SK-N-SH treated with all-trans-retinoic acid at 6 μM for 48 hours (cell line): Measurements from ENCODE around the gene TAOK3.

Experiments used
- CSDC2 ChIP-seq: fragments of 250-450 bp; sonication (Bioruptor Pico); IDR thresholded peaks from 2 replicates; pipeline ENCODE4 v1.5.0; 2020; ENCODE audit warnings: mild to moderate bottlenecking, moderate library complexity
- ISL1 ChIP-seq: fragments of 250-450 bp; sonication (Bioruptor Pico); IDR thresholded peaks from 2 replicates; pipeline ENCODE4 v2.1.2; 2022; ENCODE audit warnings: mild to moderate bottlenecking, moderate library complexity
- OSR1 ChIP-seq: fragments of 250-450 bp; sonication (Bioruptor Pico); IDR thresholded peaks from 2 replicates; pipeline ENCODE4 v1.8.0; 2022; ENCODE audit warnings: moderate library complexity, mild to moderate bottlenecking, inconsistent platforms
- RARB ChIP-seq: fragments of 250-450 bp; sonication (Bioruptor Pico); IDR thresholded peaks from 2 replicates; pipeline ENCODE4 v1.8.0; 2021; ENCODE audit warnings: mild to moderate bottlenecking, moderate library complexity
- TCF4 ChIP-seq: fragments of 250-450 bp; sonication (Bioruptor Pico); IDR thresholded peaks from 2 replicates; pipeline ENCODE4 v1.8.0; 2021; ENCODE audit warnings: mild to moderate bottlenecking, moderate library complexity, borderline replicate concordance
- ZC3H10 ChIP-seq: fragments of 250-450 bp; sonication (Bioruptor Pico); IDR thresholded peaks from 2 replicates; pipeline ENCODE4 v1.5.1; 2021; ENCODE audit warnings: mild to moderate bottlenecking, moderate library complexity
- ZFP30 ChIP-seq: fragments of 450-650 bp; formaldehyde crosslinking; IDR thresholded peaks from 2 replicates; pipeline ENCODE4 v1.5.0; 2022; ENCODE audit warnings: mild to moderate bottlenecking, moderate library complexity
- ZNF565 ChIP-seq: fragments of 450-650 bp; formaldehyde crosslinking; conservative IDR thresholded peaks from 2 replicates; pipeline ENCODE4 v1.5.0; 2020; ENCODE audit warnings: low read depth, mild to moderate bottlenecking, moderate library complexity
- TF ChIP-seq, protein P1 (sequence below): fragments of 250-450 bp; sonication (Bioruptor Pico); IDR thresholded peaks from 2 replicates; pipeline ENCODE4 v1.5.1; 2020; ENCODE audit warnings: low read depth, mild to moderate bottlenecking, moderate library complexity
- TF ChIP-seq, protein P2 (sequence below): fragments of 250-450 bp; sonication (Bioruptor Pico); IDR thresholded peaks from 2 replicates; pipeline ENCODE4 v1.5.0; 2020; ENCODE audit warnings: mild to moderate bottlenecking, moderate library complexity

DNA sequence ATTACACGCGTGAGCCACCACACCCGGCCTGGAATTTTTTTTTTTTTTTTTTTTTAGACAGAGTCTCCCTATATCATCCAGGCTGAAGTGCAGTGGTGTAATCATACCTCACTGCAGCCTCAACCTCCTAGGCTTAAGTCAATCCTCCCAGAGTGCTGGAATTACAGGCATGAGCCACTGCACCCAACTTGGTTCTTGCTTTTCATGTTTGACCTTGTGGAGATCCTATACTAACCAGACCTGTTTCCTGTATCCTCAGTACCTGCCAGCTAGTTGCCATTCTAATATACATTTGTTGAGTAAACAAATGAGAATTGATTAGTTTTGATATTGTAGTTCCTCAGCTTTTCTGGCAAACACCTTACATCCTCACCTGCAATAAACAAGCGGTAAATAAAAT lies 265.7 kb downstream of the TAOK3 start:
- no peak for TF ChIP-seq ZNF565 (CRISPR knock-in tag)
- TF ChIP-seq, protein P1, sequence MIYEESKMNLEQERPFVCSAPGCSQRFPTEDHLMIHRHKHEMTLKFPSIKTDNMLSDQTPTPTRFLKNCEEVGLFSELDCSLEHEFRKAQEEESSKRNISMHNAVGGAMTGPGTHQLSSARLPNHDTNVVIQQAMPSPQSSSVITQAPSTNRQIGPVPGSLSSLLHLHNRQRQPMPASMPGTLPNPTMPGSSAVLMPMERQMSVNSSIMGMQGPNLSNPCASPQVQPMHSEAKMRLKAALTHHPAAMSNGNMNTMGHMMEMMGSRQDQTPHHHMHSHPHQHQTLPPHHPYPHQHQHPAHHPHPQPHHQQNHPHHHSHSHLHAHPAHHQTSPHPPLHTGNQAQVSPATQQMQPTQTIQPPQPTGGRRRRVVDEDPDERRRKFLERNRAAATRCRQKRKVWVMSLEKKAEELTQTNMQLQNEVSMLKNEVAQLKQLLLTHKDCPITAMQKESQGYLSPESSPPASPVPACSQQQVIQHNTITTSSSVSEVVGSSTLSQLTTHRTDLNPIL (CRISPR knock-in tag): no peak
- TF ChIP-seq TCF4 (CRISPR knock-in tag): no peak
- TF ChIP-seq ISL1 (CRISPR knock-in tag): no peak
- no peak for TF ChIP-seq OSR1 (CRISPR knock-in tag)
- TF ChIP-seq RARB (CRISPR knock-in tag): no peak
- no peak for TF ChIP-seq CSDC2 (CRISPR knock-in tag)
- no peak for TF ChIP-seq ZC3H10 (CRISPR knock-in tag)
- TF ChIP-seq, protein P2, sequence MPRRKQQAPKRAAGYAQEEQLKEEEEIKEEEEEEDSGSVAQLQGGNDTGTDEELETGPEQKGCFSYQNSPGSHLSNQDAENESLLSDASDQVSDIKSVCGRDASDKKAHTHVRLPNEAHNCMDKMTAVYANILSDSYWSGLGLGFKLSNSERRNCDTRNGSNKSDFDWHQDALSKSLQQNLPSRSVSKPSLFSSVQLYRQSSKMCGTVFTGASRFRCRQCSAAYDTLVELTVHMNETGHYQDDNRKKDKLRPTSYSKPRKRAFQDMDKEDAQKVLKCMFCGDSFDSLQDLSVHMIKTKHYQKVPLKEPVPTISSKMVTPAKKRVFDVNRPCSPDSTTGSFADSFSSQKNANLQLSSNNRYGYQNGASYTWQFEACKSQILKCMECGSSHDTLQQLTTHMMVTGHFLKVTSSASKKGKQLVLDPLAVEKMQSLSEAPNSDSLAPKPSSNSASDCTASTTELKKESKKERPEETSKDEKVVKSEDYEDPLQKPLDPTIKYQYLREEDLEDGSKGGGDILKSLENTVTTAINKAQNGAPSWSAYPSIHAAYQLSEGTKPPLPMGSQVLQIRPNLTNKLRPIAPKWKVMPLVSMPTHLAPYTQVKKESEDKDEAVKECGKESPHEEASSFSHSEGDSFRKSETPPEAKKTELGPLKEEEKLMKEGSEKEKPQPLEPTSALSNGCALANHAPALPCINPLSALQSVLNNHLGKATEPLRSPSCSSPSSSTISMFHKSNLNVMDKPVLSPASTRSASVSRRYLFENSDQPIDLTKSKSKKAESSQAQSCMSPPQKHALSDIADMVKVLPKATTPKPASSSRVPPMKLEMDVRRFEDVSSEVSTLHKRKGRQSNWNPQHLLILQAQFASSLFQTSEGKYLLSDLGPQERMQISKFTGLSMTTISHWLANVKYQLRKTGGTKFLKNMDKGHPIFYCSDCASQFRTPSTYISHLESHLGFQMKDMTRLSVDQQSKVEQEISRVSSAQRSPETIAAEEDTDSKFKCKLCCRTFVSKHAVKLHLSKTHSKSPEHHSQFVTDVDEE: no peak
- TF ChIP-seq ZFP30 (CRISPR knock-in tag): no peak
